NCI-H2029 treated with DMSO at 0.1 percent for 48 hours (cell line): Measurements from ENCODE around the gene HYDIN.
"Not testable (repeated sequence)": the region's sequence is repeated elsewhere in the genome, so short reads cannot be mapped to it uniquely, and the experiment has no call there.

Source experiments
- DNase-seq: peaks from one replicate; lab custom pipeline; 2025; lab: John Stamatoyannopoulos, UW

Gene HYDIN

GRCh38 chr16:71225145-71225544, 5.4 kb downstream of the HYDIN start:
- DNase-seq: no peak

DNA sequence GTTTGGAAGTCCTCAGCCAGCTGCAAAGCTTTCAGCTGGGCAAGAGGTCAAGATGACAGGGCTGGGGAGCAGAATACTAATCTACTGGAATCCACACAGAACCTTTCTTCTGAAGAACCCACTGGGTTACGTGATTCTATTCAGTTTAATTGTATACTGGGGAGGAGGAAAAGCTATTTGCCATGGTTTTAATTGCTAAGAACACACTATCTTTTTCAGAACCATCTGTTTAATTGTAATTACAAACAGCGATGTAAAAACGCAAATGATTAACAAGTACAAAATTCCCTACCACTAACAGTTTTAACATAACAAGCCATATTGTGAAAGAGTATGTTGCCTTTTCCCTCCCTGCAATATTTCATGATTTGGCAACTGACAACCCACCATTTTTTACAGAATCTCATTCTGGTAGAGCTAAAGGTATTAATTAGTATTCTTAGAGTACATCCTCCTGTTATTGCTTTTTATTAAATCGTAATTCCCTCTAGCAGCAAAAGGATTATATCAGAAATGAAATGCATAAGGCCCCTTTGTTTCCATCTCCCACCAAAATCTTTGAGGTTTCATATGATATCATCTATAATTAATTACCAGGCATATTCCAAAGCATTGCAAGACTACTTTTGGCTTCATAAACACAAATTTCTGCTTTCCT, 12.1 kb downstream of the HYDIN start:
- DNase-seq: no peak

- DNase-seq: no peak
Observed at GRCh38 chr16:71217506-71217905, 13.0 kb downstream of the HYDIN start.

- DNase-seq: no peak
Observed at GRCh38 chr16:71216714-71217113, 13.8 kb downstream of the HYDIN start.

DNA sequence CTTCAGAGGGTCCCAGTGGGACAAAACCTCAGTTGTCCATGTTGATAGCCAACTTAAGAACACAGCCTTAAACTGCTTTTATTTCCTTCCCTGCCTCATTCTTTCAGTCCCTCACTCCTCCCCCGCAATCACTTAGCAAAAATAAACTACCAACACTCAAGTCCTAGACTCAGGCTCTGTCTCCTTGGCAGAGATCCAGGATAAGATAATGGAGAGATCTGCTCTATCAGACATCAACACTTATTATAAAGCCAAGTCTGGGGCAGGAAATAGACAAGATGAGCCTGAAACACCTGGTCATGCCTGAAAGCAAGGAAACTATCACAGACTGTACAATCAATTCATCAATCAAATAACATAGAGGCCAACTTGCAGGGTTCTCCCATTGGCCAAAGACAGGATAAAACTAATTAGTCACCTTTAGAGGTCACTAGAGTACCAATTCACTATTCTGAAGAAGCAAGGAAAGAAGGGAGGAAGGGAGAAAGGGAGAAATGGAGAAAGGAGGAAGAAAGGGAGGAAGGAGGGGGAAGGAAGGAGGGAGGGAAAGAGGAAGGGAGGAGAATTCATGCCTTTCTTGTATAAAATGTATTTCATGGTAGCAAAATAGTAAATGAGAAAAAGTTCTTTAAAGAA, 15.7 kb downstream of the HYDIN start:
- DNase-seq: no peak

DNA sequence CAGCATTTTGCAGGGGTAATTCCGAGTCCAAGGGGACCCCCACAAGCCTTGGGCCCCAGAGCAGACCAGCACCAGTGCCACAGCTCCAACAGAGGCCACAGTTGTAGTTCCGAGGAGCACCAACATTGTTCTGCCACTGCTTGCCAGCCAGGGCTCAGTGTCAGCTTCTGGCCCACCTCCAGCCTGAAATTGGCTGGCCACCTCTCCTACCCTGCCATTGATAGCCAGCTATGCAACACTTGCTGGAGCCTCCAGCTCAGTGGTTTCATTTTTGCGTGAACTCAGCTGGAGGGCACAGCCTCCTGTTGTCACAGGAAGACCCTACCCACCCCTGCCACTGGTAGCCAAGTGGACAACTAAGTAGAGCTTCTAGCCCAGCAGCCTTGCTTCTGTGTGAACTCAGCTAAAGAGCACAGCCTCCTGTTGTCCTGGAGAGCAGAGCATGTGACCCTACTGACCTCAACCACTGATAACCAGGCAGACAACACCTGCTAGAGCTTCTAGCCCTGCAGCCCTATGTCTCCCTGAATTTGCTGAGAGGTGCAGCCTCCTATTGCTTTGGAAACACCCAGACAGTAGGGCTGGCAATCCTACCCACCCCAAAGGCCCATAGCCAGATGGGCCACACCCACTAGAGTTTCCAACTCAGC, 24.9 kb downstream of the HYDIN start:
- DNase-seq: no peak

DNA sequence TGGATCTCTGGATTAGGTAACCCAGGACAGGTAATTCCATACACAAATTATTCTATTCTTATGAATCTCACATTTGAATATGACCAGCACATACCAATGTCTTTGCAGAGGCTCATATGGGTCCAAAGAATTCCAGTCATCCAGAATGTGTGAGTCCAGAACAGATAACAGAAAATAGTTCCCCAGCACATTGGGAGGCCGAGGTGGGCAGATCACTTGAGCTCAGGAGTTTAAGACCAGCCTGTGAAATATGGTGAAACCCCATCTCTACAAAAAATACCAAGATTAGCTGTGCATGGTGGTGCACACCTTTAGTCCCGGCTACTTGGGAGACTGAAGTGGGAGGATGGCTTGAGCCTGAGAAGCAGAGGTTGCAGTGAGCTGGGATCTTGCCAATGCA, 26.9 kb downstream of the HYDIN start:
- no peak for DNase-seq

DNA sequence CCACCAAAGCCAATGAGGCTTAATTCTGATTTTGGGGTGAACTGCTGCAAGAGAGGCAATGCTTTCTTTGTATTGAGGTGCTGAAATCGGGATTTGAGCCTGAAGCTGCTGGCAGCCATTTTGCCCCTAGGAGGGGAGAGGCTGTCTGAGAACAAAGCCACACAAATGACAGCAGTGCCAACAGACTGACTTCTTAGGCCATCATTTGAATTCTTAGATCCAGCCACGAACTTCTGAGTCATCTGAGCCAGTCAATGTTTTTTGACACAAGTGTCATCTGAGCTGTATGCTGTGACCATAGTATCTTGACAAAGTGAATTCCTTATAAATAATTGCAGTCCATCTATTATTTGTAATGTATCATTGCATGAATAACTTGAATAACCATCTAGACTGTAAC, 29.0 kb downstream of the HYDIN start:
- DNase-seq: no peak

- no peak for DNase-seq
Observed at GRCh38 chr16:71201054-71201453, 29.5 kb downstream of the HYDIN start.

DNA sequence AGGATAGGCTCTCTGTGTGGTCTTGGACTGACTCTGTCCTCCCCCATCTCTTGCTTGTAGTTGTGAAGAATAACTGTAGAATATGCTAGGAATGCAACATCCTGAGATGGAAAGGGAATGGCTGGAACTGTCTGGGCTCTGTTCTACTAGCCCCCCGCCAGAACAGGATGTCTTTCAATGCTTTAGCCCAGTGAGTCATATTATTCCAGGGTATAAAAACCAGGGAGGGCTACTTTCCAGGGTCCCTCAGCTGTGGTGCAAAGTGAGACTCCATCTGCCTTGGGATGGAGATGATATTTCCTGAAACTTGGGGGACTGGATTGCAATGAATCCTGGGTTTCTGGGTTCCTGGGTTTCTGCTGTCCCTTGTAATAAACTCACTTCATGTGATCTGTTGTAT, 32.1 kb downstream of the HYDIN start:
- DNase-seq: no peak

- no peak for DNase-seq
Observed at GRCh38 chr16:71192387-71192786, 38.1 kb downstream of the HYDIN start.

DNA sequence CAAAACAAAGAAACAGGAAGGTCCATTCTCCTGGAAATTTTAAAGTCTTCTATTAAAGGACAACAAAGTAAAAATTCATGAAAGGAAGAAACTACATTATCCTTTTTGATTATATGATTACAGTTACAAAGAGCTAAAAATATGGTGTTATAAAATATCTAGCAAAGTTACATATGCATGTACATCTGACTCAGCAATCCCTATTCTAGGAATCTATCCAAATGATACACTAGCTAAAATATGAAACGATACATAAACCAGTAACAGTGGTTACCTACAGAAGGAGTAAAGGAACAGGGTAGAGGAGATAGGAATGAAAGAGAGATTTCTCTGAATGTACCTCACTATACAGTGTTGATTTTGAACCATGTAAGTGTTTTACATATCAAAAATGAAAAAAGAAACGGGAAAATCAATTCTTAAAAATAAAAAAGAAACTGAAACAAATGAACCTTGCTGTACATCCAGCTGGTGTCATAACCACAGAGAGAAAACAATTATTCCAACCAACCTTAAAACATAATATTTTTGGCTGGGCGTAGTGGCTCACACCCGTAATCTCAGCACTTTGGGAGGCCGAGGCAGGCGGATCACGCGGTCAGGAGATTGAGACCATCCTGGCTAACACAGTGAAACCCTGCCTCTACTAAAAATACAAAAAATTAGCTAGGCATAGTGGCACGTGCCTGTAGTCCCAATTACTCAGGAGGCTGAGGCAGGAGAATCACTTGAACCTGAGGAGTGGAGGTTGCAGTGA, 41.4 kb downstream of the HYDIN start:
- DNase-seq: no peak

GRCh38 chr16:71185347-71185746, 45.2 kb downstream of the HYDIN start:
- DNase-seq: no peak

DNA sequence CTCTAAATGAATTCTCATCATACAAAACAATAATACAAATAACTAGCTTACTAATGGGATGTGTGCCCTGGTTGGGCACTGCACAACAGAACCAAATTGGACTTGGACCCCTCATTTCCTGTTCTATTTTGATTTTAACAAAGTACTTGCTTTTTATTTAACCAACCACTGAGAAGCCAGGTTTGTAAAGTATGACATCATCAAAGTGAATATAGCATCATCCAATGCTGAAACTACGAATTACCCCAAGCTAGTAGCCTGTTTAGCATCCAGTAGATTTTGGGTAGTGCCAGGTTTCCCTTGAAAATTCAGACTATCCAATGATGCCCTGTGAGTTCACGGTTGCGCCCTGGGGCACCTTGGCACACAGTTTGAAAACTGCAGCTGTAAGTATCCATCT, 51.0 kb downstream of the HYDIN start:
- DNase-seq: no peak

DNA sequence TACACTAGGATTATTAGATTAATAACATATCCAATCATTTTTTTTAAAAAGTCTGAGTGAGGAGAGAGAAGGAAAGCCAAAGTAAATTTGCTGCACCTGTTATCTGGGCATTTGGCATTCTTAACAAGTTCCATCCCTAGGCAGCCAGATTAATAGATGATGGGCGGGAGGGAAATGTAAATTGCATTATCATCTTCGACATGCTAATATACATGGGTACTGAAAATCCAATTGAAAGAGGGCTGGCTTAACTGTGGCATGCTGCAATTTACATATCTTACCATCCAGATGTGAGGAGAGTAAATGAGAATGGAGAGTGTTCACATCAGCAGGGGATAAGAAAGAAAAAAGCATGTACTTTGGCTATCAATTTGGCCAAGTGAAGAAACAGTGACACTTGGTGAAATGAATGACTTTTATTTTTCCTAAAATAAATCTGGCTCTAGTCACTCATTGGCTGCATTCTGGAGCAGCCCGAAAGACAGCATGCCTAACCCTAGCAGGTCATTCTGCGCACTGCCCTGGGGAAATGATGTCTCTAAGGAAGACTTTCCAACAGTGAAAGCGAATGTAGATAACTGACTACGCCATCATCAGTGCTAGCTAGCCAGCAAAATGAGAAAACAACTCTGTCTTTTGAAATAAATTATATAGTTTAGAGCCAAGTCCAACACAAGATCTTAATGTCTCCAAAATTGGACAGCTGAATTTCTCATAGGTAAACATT, 57.9 kb downstream of the HYDIN start:
- no peak for DNase-seq

GRCh38 chr16:71161007-71161406, 69.5 kb downstream of the HYDIN start:
- DNase-seq: not testable (repeated sequence)

DNA sequence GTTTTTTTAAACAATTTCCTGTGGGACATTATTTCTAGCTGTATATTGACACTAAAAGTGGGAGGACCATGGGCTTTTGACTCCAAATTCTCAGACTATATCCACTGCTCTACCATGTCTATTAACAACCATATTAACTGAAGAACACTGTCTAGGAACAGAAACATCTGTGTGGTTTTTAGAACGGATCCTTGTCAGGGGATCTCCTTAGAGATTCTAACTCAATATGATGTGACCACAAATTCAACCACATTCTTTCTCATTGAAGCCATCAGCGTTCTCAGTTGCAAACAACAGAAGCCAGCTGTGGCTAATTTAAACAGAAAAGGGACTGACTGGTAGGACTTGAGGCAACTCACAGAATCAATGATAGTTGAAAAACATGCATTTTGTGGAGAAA, 73.2 kb downstream of the HYDIN start:
- DNase-seq: not testable (repeated sequence)

GRCh38 chr16:71153329-71153728, 77.2 kb downstream of the HYDIN start:
- not testable (repeated sequence) for DNase-seq

GRCh38 chr16:71151654-71152053, 78.9 kb downstream of the HYDIN start:
- DNase-seq: not testable (repeated sequence)

DNA sequence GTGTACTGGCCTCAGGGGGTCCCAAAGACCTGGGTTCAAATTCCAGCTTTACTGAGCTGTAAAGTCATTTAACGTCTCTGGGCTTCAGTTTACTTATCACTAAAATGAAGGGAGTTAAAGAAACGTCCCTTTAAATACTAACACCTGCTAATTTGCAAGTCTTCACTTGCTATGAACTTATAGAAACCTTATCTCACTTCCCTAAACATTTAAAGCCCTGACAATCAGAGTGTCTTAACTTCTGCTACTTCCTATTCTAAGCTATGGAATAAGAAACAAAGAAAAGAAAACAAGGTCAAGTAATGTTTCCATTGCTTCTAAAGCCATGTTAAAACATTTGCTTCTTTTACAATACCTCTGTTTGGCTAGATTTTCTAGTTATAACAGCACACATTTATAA, 87.3 kb downstream of the HYDIN start:
- not testable (repeated sequence) for DNase-seq

GRCh38 chr16:71110565-71110964, 120.0 kb downstream of the HYDIN start:
- DNase-seq: not testable (repeated sequence)

DNA sequence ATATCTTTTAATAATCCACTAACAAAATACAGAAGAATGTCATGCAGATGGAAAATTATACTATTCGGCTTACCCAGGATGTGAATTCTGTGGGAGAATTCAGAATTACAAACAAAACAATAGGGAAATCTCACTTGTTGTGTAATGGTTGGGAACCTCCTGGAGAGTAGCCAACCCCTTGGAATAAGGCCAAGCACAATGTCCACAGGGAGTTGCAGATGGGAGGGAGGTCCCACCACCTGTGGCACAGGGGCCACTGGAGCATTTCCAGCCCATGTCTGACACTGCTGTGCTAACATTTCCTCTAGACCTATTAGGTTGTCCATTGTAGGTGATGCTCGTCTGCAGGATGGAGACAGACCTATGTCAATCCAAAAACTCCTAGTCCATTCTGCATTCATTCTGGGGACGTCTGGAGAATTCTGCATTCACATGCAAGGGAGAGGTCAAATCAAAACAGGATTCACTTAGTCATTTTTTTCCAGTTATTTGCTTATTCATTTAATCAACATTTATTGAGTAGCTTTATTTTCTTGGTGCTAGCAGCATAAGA, 120.8 kb downstream of the HYDIN start:
- DNase-seq: not testable (repeated sequence)
